SU-DHL-6 (cell line): ENCODE results near the gene RIPOR2.

ENCODE experiments used
- H2AFZ ChIP-seq: fragments of 200-600 bp; sonication (generic); 2 replicates; pipeline ENCODE4 v1.6.1; 2014; ENCODE audit warnings: low read depth, mild to moderate bottlenecking, moderate library complexity, mixed read lengths, antibody characterized with exemption, low read length; ENCODE audit not compliant: severe bottlenecking
- H3F3A ChIP-seq: fragments of 200-600 bp; shearing (Covaris generic); 2 replicates; pipeline ENCODE4 v1.6.0; 2016; ENCODE audit warnings: antibody characterized with exemption, mild to moderate bottlenecking; ENCODE audit not compliant: insufficient read depth
- H3K27ac ChIP-seq: fragments of 200-600 bp; sonication (generic); 2 replicates; pipeline ENCODE4 v1.5.1; 2016; ENCODE audit warnings: low read depth, mild to moderate bottlenecking, low read length, moderate library complexity, mixed read lengths
- H3K27me3 ChIP-seq: fragments of 200-600 bp; sonication (generic), shearing (Covaris generic); 2 replicates; pipeline ENCODE4 v1.6.0; 2014; ENCODE audit warnings: mild to moderate bottlenecking, low read length
- H3K36me3 ChIP-seq: fragments of 200-600 bp; sonication (generic); 2 replicates; pipeline ENCODE4 v1.6.1; 2014; ENCODE audit warnings: mild to moderate bottlenecking, low read length, mixed read lengths
- H3K4me2 ChIP-seq: fragments of 300-600, 200-600 bp; shearing (Covaris generic), sonication (generic); 2 replicates; pipeline ENCODE4 v1.6.0; 2014; ENCODE audit warnings: low read length, low read depth, mild to moderate bottlenecking; ENCODE audit not compliant: poor library complexity, severe bottlenecking
- H3K4me3 ChIP-seq: fragments of 200-600 bp; sonication (generic); 2 replicates; pipeline ENCODE4 v1.5.1; 2014; ENCODE audit warnings: antibody characterized with exemption, low read length, mild to moderate bottlenecking, mixed read lengths; ENCODE audit not compliant: insufficient read depth, poor library complexity, severe bottlenecking
- H3K79me2 ChIP-seq: fragments of 200-600 bp; sonication (generic); 2 replicates; pipeline ENCODE4 v1.6.1; 2014; ENCODE audit warnings: mild to moderate bottlenecking, low read length, moderate library complexity; ENCODE audit not compliant: insufficient read depth
- H3K9ac ChIP-seq: fragments of 200-600 bp; sonication (generic); 2 replicates; pipeline ENCODE4 v1.7.0; 2014; ENCODE audit warnings: mild to moderate bottlenecking, low read length
- H3K9me2 ChIP-seq: fragments of 200-600 bp; sonication (generic); replicated peaks from 2 replicates; pipeline ENCODE4 v1.6.1; 2014; ENCODE audit warnings: low read length; ENCODE audit not compliant: insufficient read depth
- H3K9me3 ChIP-seq: fragments of 200-600 bp; sonication (generic); 2 replicates; pipeline ENCODE4 v1.6.1; 2014; ENCODE audit warnings: low read length, mixed read lengths; ENCODE audit not compliant: insufficient read depth
- H4K20me1 ChIP-seq: fragments of 200-600 bp; sonication (generic); 2 replicates; pipeline ENCODE4 v1.6.1; 2014; ENCODE audit warnings: low read depth, mild to moderate bottlenecking, antibody characterized with exemption, low read length, moderate library complexity, mixed read lengths
- CTCF ChIP-seq: fragments of 200-600 bp; sonication (generic); IDR thresholded peaks from one replicate; pipeline ENCODE4 v1.5.1; 2017; ENCODE audit warnings: antibody characterized with exemption, mild to moderate bottlenecking, low read length, moderate library complexity; ENCODE audit not compliant: insufficient read depth, poor library complexity, severe bottlenecking
- EZH2phosphoT487 ChIP-seq: fragments of 200-600 bp; sonication (generic), shearing (Covaris generic); conservative IDR thresholded peaks from 2 replicates; pipeline ENCODE4 v1.6.1; 2018; ENCODE audit warnings: mild to moderate bottlenecking, antibody characterized with exemption, low read length, moderate library complexity, mixed read lengths

The RIPOR2 gene

GRCh38 chr6:24960991-24961475 is 25.3 kb upstream of the RIPOR2 start:
- Histone ChIP-seq H2AFZ (no peak overlapping the region), H3K9me2 (no peaks in the 10 kb centered on the region), H3K9ac (no peak overlapping the region), H3K9me3 (no peaks in the 10 kb centered on the region), H3K4me3 (no peak overlapping the region), H3K27me3 (no peaks in the 10 kb centered on the region), H3F3A (no peaks in the 10 kb centered on the region), H3K36me3 (no peaks in the 10 kb centered on the region), H3K4me2 (no peak overlapping the region), H3K27ac (no peak overlapping the region), H3K79me2 (no peaks in the 10 kb centered on the region), H4K20me1 (no peaks in the 10 kb centered on the region)
- no peak for TF ChIP-seq CTCF

- no peaks in the 10 kb centered on the region for H3K27me3 ChIP-seq
- H2AFZ ChIP-seq: no peak overlapping the region
- H3F3A ChIP-seq: no peaks in the 10 kb centered on the region
- H3K79me2 ChIP-seq: no peaks in the 10 kb centered on the region
- no peaks in the 10 kb centered on the region for H3K9me2 ChIP-seq
- no peaks in the 10 kb centered on the region for H3K36me3 ChIP-seq
- H3K9ac ChIP-seq: no peak overlapping the region
- H3K9me3 ChIP-seq: no peaks in the 10 kb centered on the region
- H4K20me1 ChIP-seq: no peaks in the 10 kb centered on the region
- H3K4me2 ChIP-seq: no peak overlapping the region
- H3K4me3 ChIP-seq: no peak overlapping the region
- TF ChIP-seq EZH2phosphoT487 (no peak), CTCF (no peak)
- no peak overlapping the region for H3K27ac ChIP-seq
Observed at GRCh38 chr6:24959319-24959718, 23.6 kb upstream of the RIPOR2 start.

- no peaks in the 10 kb centered on the region for H3F3A ChIP-seq
- H3K4me3 ChIP-seq: no peak overlapping the region
- H4K20me1 ChIP-seq: no peaks in the 10 kb centered on the region
- H3K4me2 ChIP-seq: no peak overlapping the region
- no peaks in the 10 kb centered on the region for H3K27me3 ChIP-seq
- H3K9ac ChIP-seq: no peak overlapping the region
- H2AFZ ChIP-seq: no peak overlapping the region
- H3K36me3 ChIP-seq: no peaks in the 10 kb centered on the region
- H3K9me2 ChIP-seq: no peaks in the 10 kb centered on the region
- no peaks in the 10 kb centered on the region for H3K79me2 ChIP-seq
- no peaks in the 10 kb centered on the region for H3K9me3 ChIP-seq
- no peak overlapping the region for H3K27ac ChIP-seq
- TF ChIP-seq CTCF (no peak), EZH2phosphoT487 (no peak)
Observed at GRCh38 chr6:24957199-24957598, 21.4 kb upstream of the RIPOR2 start.
